Measurements from ENCODE around the gene RUBCN.
"Not testable (repeated sequence)": the region's sequence is repeated elsewhere in the genome, so short reads cannot be mapped to it uniquely, and the experiment has no call there.

Gene RUBCN

GRCh38 chr3:197654998-197655330 is 81.7 kb downstream of the RUBCN start:
- not testable (repeated sequence) for DNase-seq

DNA sequence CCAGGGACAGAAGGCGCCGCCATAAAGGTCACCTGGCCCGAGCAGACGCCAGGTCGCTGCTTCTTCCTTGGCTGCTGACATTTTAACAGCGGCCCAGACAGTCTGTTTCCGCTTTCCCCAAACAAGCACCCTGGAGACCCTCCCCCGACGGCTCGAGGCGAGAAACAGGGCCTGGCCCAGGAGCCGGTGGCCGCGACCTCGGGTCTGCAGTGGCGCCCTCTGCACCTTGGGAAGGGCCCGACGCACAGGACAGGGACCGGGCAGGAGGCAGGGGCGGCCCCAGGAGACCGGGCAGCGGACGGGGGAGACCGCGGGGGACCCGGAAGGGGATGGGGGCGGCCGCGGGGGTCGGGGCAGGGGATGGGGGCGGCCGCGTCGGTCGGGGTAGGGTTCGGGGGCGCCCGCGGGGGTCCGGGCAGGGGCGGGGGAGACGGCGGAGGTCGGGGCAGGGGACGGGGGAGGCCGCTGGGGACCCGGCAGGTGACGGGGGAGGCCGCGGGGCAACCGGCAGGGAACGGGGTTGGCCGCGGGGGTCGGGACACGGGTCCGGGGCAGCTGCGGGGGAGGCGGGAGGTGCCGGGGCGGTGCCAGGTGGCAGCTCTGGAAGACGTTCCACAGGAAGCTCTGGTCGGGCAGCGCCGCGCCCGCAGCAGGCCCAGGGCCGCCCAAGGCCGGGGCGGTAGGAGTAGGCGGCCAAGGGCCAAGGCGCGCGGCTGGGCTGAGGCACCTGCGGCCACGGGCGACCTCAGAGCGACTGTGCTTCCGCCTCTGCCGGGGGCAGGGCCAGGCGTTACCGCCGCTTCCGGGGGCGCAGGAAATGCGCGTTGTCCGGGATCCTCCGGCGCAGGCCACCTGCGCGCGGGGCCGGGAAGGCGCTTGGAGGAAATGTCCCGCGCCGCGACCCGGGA is 82.4 kb downstream of the RUBCN start:
- not testable (repeated sequence) for DNase-seq

DNA sequence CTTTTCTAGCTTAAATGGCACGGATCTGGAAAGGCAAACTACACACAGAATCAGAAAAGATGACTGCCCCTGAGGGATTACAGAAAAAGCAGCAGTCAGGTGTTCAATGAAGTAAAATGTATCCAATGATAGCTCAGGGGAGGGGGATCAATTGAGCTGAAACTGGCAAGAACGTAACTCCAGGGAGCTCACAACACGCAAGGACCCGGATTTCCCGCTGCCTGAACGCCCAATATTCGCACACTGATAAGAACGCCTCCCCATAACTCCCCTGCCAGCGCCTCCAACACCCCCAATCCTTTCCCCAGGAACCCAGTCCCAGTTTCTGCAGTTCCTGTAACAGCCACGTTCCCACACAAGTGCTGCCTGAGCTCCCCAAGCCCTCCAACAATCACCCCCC is 83.8 kb downstream of the RUBCN start:
- DNase-seq = not testable (repeated sequence)

- DNase-seq = not testable (repeated sequence)
Observed at GRCh38 chr3:197647649-197648048, 89.1 kb downstream of the RUBCN start.

DNA sequence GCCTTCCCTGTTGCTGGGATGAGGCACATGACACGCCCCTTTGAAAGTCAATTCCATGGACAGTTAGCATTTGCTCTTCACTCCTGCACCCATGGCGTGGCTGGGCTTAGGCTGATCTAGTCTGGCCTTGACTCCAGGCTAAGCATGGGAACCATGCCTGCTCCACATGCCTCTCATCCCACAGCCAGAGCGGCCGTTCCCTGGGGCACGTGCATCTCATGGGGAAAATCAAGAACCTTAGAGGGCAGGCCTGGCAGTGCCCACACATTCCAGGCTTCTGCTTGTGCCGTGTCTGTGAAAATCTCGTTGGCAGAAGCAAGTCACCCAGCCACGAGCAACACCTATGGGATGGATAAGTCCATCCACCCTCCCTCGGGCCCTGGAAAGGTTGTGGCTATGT is 89.5 kb downstream of the RUBCN start:
- DNase-seq = not testable (repeated sequence)

DNA sequence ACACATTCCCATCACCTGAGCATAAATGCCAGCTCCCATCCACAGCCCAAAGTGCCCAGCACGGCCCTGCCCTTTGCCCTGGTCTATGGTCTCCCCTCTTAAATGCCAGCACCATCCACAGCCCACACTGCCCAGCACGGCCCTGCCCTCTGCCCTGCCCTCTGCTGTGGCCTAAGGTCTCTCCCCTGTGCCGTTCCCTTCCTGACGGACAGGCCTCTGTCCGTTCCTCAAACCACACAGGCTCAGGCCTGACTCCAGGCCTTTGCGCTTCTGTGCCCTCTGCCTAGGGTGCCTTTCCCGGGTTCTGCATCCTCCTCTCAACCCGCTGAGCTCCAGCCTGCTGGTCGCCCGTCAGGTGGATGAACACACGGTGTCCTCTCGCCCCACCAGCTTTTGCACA is 90.4 kb downstream of the RUBCN start:
- not testable (repeated sequence) for DNase-seq

- DNase-seq = not testable (repeated sequence)
Observed at GRCh38 chr3:197637556-197637955, 99.1 kb downstream of the RUBCN start.

- not testable (repeated sequence) for DNase-seq
Observed at GRCh38 chr3:197631989-197632388, 104.7 kb downstream of the RUBCN start.

DNA sequence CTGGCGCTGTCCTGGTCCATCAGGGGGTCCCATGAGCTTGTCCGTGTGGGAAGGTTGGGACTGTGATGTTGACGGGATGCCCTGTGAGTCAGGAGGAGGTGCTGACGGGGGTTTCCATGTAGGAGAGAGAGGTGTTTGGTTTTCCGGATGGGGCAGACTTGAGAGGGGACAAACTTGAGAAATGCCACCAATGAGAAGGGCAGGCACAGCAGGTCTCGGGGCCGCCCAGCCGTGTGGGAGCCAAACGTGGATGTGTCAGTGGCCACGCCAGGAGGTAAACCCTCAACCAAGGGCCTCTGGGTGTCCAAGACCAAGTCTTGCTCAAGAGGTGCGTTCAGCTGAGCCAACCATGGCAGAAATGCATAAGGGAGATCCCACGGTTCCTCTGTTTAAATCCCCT is 105.9 kb downstream of the RUBCN start:
- not testable (repeated sequence) for DNase-seq

- DNase-seq = not testable (repeated sequence)
Observed at GRCh38 chr3:197629286-197629685, 107.4 kb downstream of the RUBCN start.

- not testable (repeated sequence) for DNase-seq
Observed at GRCh38 chr3:197627772-197628523, 108.8 kb downstream of the RUBCN start.

- not testable (repeated sequence) for DNase-seq
Observed at GRCh38 chr3:197627158-197627771, 109.4 kb downstream of the RUBCN start.

DNA sequence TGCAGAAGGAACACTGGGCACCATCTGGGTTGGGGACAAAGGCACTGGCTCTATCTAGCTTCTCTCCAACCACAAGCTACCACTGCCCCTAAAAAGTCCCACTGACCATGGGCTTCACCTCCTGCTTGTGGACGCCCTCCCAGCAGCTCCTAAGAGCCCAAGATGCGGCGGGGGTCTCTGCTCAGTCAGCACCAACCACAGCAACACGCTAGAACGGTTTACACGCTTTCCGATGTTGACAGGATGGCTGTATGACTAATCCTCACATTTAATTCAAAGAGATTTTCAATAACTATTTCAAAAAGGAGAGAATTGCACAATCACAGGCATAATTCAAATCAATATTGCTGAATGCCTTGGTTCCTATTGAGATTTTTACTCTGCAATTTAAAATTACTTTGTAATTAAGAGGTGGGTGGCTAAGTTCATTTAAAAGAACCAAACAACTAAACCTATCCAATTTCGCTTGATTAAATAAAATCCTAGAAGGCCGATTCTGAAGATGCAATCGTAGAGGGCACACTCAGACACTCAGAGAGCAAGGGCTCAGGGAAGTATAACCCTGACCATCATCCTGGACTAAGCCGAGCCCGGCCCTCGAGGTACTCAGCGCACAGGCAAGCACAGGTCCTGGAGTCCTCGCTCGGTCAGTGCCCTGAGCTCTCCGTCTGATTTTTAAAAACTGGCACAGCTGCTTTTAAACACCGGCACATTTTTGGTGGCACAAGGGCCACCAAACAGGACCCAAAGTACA is 110.1 kb downstream of the RUBCN start:
- DNase-seq = not testable (repeated sequence)

DNA sequence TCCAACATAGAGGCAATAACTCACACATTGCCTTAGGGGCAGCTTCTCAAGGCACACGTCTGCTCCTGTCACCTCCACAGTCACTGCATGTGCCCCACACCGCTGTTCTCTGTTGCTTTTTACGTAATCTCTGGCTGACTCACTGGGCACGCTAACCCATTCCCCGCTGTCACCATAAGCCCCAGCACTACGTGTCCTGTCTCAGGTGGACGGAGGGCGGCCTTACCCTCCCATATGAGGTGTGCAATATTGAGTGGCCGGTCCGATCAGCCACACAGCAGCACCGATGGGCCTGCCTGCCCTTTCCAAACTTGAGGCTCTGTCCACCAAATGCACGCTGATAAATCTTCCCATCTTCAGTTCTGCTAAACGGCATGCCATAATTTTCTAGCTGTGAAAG is 115.2 kb downstream of the RUBCN start:
- not testable (repeated sequence) for DNase-seq

Measured in NCI-H446 (cell line).